TTC549 (cell line): ENCODE measurements around the gene SKI.

Experiments used
- FAIRE-seq: peaks from 2 replicates; lab custom pipeline; 2012; peaks lifted over from hg19 to GRCh38; lab: Jason Lieb, UNC

SKI gene

GRCh38 chr1:2277741-2278488, 49.8 kb downstream of the SKI start:
- FAIRE-seq, result no peak

DNA sequence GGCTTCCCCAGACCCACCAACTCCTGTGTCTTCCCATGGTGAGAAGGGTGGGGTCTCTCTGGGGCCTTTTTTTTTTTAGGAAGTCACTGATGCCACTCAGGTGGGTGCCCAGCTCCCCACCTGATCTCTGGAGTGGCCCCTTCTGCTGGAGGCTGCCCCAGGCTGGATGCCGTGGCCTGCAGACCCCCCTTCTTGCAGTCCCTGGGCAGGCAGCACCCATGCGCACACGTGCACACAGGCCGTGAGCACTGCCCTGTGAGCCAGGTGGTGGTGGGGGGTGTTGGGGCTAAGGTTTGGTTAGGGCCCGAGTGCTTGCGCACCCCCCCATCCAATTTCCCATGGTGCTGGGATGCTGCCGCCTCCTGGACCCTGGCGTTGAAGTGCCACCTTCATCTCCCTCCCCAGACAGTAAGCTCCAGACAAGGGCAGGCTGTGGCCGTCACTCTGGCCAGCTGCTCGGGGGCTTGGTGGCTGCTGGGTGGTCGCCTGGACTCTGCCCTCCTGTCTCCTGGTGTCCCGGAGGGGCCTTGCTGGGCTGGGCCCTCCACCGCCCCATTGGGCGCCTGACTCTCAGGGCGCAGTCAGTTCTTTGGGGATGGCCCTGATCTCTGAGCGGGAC, 50.6 kb downstream of the SKI start:
- no peak for FAIRE-seq

- FAIRE-seq, result no peak
These were observed 51.1 kb downstream of the SKI start for GRCh38 chr1:2279210-2279639.

DNA sequence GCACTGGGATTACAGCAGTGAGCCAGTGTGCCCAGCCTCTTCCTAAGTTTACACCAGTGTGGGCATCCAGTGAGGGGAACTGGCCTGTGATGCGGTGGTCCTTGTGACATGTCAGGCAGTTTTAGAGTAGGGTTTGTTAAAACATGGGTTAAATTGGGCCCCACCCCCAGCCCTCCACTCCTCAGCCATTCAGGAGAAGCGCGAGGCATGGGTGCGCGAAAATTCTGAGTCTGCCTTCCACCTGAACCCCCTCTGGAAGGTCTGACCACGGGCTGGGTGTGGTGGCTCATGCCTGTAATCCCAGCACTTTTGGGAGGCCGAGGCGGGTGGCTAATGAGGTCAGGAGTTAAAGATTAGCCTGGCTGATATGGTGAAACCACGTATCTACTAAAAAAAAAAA, 51.7 kb downstream of the SKI start:
- no peak for FAIRE-seq

- FAIRE-seq, result no peak
These were observed 54.6 kb downstream of the SKI start for GRCh38 chr1:2282556-2283270.

DNA sequence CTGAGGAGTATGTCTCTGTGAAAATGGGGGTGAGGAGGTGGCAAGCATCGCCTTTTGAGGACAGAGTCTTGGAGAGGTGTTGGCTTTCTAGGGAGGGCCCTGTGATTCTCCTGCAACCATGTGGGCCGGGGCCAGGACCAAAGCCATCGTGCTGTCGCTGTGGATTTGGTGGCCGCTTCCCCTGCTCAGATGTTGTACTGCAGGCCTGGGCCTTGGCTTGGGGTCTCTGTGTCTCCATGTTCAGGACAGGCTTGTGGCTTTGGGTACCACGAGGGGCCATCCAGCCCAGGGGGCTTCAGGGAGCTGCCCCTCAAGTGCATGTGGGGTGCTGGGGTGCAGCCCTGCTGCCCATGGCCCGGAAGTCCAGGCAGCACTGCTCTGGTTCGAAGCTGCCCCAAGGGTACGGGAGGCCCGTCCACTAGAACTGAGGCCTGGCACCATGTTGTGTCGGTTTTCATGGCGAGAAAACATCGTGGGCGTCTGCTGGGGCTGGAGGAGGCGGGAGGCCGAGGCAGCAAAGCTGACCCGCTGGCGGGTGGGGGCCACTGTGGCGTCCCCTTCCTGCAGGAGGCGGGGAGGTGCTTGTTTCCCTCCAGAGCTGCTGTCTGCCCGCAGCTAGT, 55.4 kb downstream of the SKI start:
- no peak for FAIRE-seq

DNA sequence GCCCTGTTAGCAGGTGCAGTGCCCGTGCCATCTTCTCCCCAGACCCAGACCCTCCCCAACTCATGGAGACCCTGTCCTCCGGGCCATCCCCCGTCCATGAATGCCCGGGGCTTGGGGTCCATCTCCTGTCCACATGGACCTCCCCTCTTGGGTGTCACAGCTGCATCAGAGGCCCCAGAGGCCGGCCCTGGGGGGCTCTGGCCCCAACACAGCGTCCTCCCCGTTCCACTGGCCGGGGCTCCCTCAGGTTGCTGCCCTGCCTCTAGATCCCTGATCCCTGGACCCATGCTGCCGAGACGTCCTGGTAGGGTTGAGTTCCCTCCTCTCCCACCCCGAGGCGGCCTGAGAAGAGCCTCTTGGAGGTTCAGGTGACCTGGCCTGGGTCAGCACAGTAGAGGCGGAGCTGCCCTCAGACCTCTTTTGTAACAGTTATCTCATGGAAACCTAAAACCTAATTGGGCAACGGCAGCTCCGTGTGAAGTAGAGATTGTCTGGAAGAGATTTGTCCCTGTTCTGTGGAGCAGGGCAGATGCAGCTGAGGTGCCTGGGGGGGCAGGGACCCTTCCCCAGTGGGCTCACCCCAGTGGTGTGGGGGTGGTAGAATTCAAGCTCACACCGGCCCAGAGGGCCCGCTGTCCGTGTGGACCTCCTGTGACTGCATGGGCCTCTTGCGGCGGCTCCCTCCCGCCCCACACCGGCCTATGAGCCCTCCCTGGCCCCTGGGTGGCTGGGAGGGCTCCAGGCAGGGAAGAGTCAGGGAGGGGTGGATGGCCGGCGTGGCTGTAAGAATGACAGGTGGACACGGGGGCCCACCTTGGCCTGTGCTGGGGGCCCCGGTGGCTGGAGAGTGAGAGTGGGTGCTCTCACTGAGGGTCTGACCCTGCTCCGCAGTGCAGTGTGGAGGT, 56.1 kb downstream of the SKI start:
- no peak for FAIRE-seq

- no peak for FAIRE-seq
These were observed 56.8 kb downstream of the SKI start for GRCh38 chr1:2284932-2285331.

- no peak for FAIRE-seq
These were observed 58.8 kb downstream of the SKI start for GRCh38 chr1:2286923-2287322.

DNA sequence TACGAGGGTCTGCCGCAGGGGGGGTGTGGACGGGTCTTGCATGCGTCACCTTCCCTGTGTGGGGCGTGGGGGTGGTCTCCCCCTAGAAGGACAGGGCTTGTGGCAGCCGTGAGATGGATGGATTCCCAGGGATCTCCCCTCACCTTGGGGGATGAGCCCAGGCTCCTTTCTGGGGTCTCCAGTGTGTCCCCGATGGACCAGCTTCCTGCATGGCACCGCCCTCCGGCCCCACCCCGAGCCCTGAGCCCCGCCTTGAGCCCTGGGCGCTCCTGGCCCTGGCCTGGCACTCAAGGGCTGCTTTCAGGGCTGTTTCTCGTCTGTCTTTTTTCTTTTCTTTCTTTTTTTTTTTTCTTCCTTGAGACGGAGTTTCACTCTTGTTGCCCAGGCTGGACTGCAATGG, 59.5 kb downstream of the SKI start:
- no peak for FAIRE-seq

DNA sequence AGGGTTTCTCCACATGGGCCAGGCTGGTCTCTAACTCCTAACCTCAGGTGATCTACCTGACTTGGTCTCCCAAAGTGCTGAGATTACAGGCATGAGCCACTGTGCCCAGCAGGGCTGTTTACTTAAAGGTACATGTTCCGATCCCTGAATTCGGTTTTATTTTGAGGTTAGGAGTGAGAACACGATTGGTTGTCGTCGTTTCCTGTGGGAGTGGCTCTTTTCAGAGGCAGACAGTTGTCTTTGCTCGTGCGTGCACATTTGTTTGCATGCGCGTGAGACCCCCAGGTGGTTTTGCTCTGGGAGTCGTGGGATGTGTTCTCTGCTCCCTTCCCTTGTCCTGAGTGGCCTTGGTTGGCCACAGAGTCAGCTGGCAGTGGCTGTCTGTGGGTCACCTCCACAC, 60.2 kb downstream of the SKI start:
- no peak for FAIRE-seq

- FAIRE-seq, result no peak
These were observed 60.9 kb downstream of the SKI start for GRCh38 chr1:2288816-2289536.

GRCh38 chr1:2289607-2290006, 61.5 kb downstream of the SKI start:
- no peak for FAIRE-seq

GRCh38 chr1:2290171-2290578, 62.1 kb downstream of the SKI start:
- FAIRE-seq, result no peak

- no peak for FAIRE-seq
These were observed 62.7 kb downstream of the SKI start for GRCh38 chr1:2290595-2291510.

DNA sequence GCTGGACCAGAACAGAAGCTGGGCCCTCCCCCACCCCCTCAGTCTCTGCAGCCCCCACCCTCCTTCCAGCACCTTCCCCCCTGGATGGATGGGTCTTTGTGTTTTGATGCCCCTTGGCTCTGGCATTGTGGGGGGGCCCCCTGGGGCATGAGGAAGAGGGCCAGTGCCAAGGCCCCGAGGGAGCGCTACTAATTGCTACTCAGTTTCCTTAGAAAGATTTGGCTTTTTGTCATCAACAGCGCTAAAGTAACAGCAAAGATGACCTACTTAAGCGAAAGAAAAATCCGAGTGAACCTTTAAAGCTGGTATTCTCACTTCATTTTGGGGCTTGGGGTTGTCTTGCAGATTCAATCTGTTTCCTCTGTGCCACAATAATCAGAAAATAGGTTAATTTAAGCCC, 63.5 kb downstream of the SKI start:
- no peak for FAIRE-seq

GRCh38 chr1:2292725-2293450, 64.8 kb downstream of the SKI start:
- no peak for FAIRE-seq

- FAIRE-seq, result no peak
These were observed 66.1 kb downstream of the SKI start for GRCh38 chr1:2294033-2294724.

DNA sequence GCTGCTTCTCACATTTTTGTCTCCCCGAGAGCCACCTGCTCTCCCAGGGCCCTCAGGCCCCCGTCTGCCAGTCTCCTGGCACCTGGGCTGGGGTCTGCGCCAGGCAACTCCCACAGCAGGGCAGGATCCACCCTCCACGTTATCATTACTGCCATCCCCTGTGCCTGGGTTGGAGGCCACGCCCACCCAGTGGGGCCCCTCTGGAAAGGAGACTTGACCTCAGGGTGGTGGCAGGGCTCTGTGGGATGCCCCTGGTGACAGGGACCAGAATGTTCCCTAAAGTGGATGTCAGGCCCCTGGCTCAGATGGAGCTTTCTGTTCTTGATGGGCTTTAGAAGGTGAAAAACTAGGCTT, 66.6 kb downstream of the SKI start:
- no peak for FAIRE-seq
